ENCODE data around the gene FITM1.
A peak's percentile ranks its signal among the peaks of the same experiment; 100 is the strongest.

FITM1 gene

GRCh38 chr14:24179961-24180796 lies 49.7 kb downstream of the FITM1 start (continued):
- TF ChIP-seq PRDM6 (tag by site-specific recombination; IDR thresholded peaks at IDR 0.05) (no peak), ZSCAN4 (tag by site-specific recombination; IDR thresholded peaks at IDR 0.05) (no peak), ZNF221 (tag by site-specific recombination; IDR thresholded peaks at IDR 0.05; ENCODE audit: borderline replicate concordance) (no peak), SALL2 (tag by site-specific recombination; IDR thresholded peaks at IDR 0.05; ENCODE audit: borderline replicate concordance) (no peak), ZNF830 (tag by site-specific recombination; IDR thresholded peaks at IDR 0.05; ENCODE audit: low read depth) (no peak), BCL11A (tag by site-specific recombination; IDR thresholded peaks at IDR 0.05; ENCODE audit: low read depth) (no peak), ZNF624 (tag by site-specific recombination; IDR thresholded peaks at IDR 0.05) (no peak), REPIN1 (tag by site-specific recombination; IDR thresholded peaks at IDR 0.05; ENCODE audit: low read depth) (no peak), ZNF341 (tag by site-specific recombination; IDR thresholded peaks at IDR 0.05; ENCODE audit: low read depth) (no peak), KLF10 (tag by site-specific recombination; IDR thresholded peaks at IDR 0.05) (no peak), ZNF10 (tag by site-specific recombination; IDR thresholded peaks at IDR 0.05) (no peak), ZNF423 (tag by site-specific recombination; IDR thresholded peaks at IDR 0.05) (no peak), ZBTB44 (tag by site-specific recombination; IDR thresholded peaks at IDR 0.05) (no peak), ZNF362 (tag by site-specific recombination; IDR thresholded peaks at IDR 0.05) (no peak), ZNF558 (tag by site-specific recombination; IDR thresholded peaks at IDR 0.05) (no peak), ZNF501 (tag by site-specific recombination; IDR thresholded peaks at IDR 0.05) (no peak), ZNF121 (tag by site-specific recombination; IDR thresholded peaks at IDR 0.05) (no peak), ZNF707 (tag by site-specific recombination; IDR thresholded peaks at IDR 0.05) (no peak), ZSCAN16 (tag by site-specific recombination; IDR thresholded peaks at IDR 0.05) (no peak), GLI2 (tag by site-specific recombination; IDR thresholded peaks at IDR 0.05; ENCODE audit: borderline replicate concordance, low read depth) (no peak), ZNF701 (tag by site-specific recombination; IDR thresholded peaks at IDR 0.05) (no peak), ZNF530 (tag by site-specific recombination; IDR thresholded peaks at IDR 0.05; ENCODE audit: low read depth) (no peak), CTCF (tag by site-specific recombination; IDR thresholded peaks at IDR 0.05) (no peak), ZNF639 (tag by site-specific recombination; IDR thresholded peaks at IDR 0.05) (0 out of 2 replicates have a peak, but pooled peaks have one; percentile 51), ZNF580 (tag by site-specific recombination; IDR thresholded peaks at IDR 0.05) (no peak), ZNF416 (tag by site-specific recombination; IDR thresholded peaks at IDR 0.05) (no peak), ZNF747 (tag by site-specific recombination; IDR thresholded peaks at IDR 0.05) (no peak), ZBTB8A (tag by site-specific recombination; IDR thresholded peaks at IDR 0.05) (no peak), TRIM28 (IDR thresholded peaks at IDR 0.05; ENCODE audit: borderline replicate concordance, low read length) (no peak), BCL11B (tag by site-specific recombination; IDR thresholded peaks at IDR 0.05; ENCODE audit: low read depth) (no peak), ZNF114 (tag by site-specific recombination; IDR thresholded peaks at IDR 0.05) (no peak)

All from HEK293 (cell line).